MM.1S (cell line): ENCODE results near the gene DIP2C.

Experiments
- DNase-seq: peaks from one replicate; pipeline ENCODE4 v3.0.0-alpha.2; 2015
- H2AFZ ChIP-seq: fragments of 300-600 bp; sonication (generic); 2 replicates; pipeline ENCODE4 v1.6.0; 2016; ENCODE audit warnings: antibody characterized with exemption, low read length
- H3F3A ChIP-seq: fragments of 300-600 bp; sonication (generic); 2 replicates; pipeline ENCODE4 v1.6.1; 2016; ENCODE audit warnings: mild to moderate bottlenecking, antibody characterized with exemption, low read length, moderate library complexity, mixed read lengths; ENCODE audit not compliant: insufficient read depth
- H3K27ac ChIP-seq: fragments of 300-600 bp; sonication (generic); 2 replicates; pipeline ENCODE4 v1.5.1; 2016; ENCODE audit warnings: mild to moderate bottlenecking, low read length
- H3K27me3 ChIP-seq: fragments of 300-600 bp; sonication (generic); replicated peaks from 2 replicates; pipeline ENCODE4 v1.6.0; 2016; ENCODE audit warnings: low read length; ENCODE audit not compliant: insufficient read depth
- H3K36me3 ChIP-seq: fragments of 300-600 bp; sonication (generic); replicated peaks from 2 replicates; pipeline ENCODE4 v1.6.1; 2016; ENCODE audit warnings: mild to moderate bottlenecking, low read length, mixed read lengths; ENCODE audit not compliant: insufficient read depth
- H3K4me1 ChIP-seq: fragments of 300-600 bp; sonication (generic); 2 replicates; pipeline ENCODE4 v1.6.1; 2016; ENCODE audit warnings: low read length, mixed read lengths
- H3K4me2 ChIP-seq: fragments of 300-600 bp; sonication (generic); 2 replicates; pipeline ENCODE4 v1.6.0; 2016; ENCODE audit warnings: low read depth, low read length
- H3K4me3 ChIP-seq: fragments of 300-600 bp; sonication (generic); 2 replicates; pipeline ENCODE4 v1.5.1; 2016; ENCODE audit warnings: low read length, mixed read lengths
- H3K79me2 ChIP-seq: fragments of 300-600 bp; sonication (generic); 2 replicates; pipeline ENCODE4 v1.6.1; 2016; ENCODE audit warnings: mixed run types, low read length, mixed read lengths
- H3K9ac ChIP-seq: fragments of 300-600 bp; sonication (generic); 2 replicates; pipeline ENCODE4 v1.6.1; 2016; ENCODE audit warnings: low read length, mixed read lengths
- H3K9me2 ChIP-seq: fragments of 300-600 bp; sonication (generic); replicated peaks from 2 replicates; pipeline ENCODE4 v1.6.1; 2016; ENCODE audit warnings: mild to moderate bottlenecking, low read length, mixed read lengths; ENCODE audit not compliant: insufficient read depth
- H3K9me3 ChIP-seq: fragments of 300-600 bp; sonication (generic); replicated peaks from 2 replicates; pipeline ENCODE4 v1.6.1; 2016; ENCODE audit warnings: mild to moderate bottlenecking, low read length, mixed read lengths; ENCODE audit not compliant: insufficient read depth
- H4K20me1 ChIP-seq: fragments of 300-600 bp; sonication (generic); 2 replicates; pipeline ENCODE4 v1.6.1; 2016; ENCODE audit warnings: mild to moderate bottlenecking, low read length, moderate library complexity, mixed read lengths; ENCODE audit not compliant: insufficient read depth
- CTCF ChIP-seq: fragments of 300-600 bp; sonication (generic); IDR thresholded peaks from 2 replicates; pipeline ENCODE4 v1.5.1; 2016; ENCODE audit warnings: antibody characterized with exemption, low read length, mixed read lengths
- EZH2 ChIP-seq: fragments of 300-600 bp; sonication (generic); optimal IDR thresholded peaks from 2 replicates; pipeline ENCODE3; 2017; ENCODE audit warnings: low read depth, mild to moderate bottlenecking, antibody characterized with exemption, low read length, mixed read lengths
- EZH2phosphoT487 ChIP-seq: fragments of 300-600 bp; sonication (generic); IDR thresholded peaks from 2 replicates; pipeline ENCODE4 v1.6.1; 2018; ENCODE audit warnings: antibody characterized with exemption, low read length

The DIP2C gene

GRCh38 chr10:436911-437665 is 252.4 kb downstream of the DIP2C start:
- H3K4me2 ChIP-seq, result no peak overlapping the region
- TF ChIP-seq CTCF, result no peak
- no peak for TF ChIP-seq EZH2phosphoT487
- TF ChIP-seq EZH2, result no peak
- H3K9ac ChIP-seq, result no peak overlapping the region
- no peak for DNase-seq
- H3K79me2 ChIP-seq, result no peaks in the 10 kb centered on the region
- no peaks in the 10 kb centered on the region for H3K9me2 ChIP-seq
- no peaks in the 10 kb centered on the region for H3K36me3 ChIP-seq
- no peaks in the 10 kb centered on the region for H4K20me1 ChIP-seq
- H3K9me3 ChIP-seq, result no peaks in the 10 kb centered on the region
- no peak overlapping the region for H2AFZ ChIP-seq
- H3K4me3 ChIP-seq, result no peak overlapping the region
- H3K4me1 ChIP-seq, result no peaks in the 10 kb centered on the region
- H3F3A ChIP-seq, result peaks cover 4% of the 10 kb centered on the region; the same call in 1 of the 2 replicates
- H3K27ac ChIP-seq, result no peak overlapping the region
- H3K27me3 ChIP-seq, result no peaks in the 10 kb centered on the region

GRCh38 chr10:436013-436697 is 253.3 kb downstream of the DIP2C start:
- no peaks in the 10 kb centered on the region for H4K20me1 ChIP-seq
- H3K4me1 ChIP-seq, result no peaks in the 10 kb centered on the region
- H3K27ac ChIP-seq, result no peak overlapping the region
- H2AFZ ChIP-seq, result no peak overlapping the region
- no peak overlapping the region for H3K9ac ChIP-seq
- TF ChIP-seq EZH2 (no peak), CTCF (no peak), EZH2phosphoT487 (no peak)
- H3K4me2 ChIP-seq, result no peak overlapping the region
- no peaks in the 10 kb centered on the region for H3K9me2 ChIP-seq
- H3K27me3 ChIP-seq, result no peaks in the 10 kb centered on the region
- H3K9me3 ChIP-seq, result no peaks in the 10 kb centered on the region
- H3F3A ChIP-seq, result peaks cover 4% of the 10 kb centered on the region; the same call in 1 of the 2 replicates
- H3K4me3 ChIP-seq, result no peak overlapping the region
- H3K79me2 ChIP-seq, result no peaks in the 10 kb centered on the region
- no peak for DNase-seq
- no peaks in the 10 kb centered on the region for H3K36me3 ChIP-seq

GRCh38 chr10:435397-435796 is 254.1 kb downstream of the DIP2C start:
- Histone ChIP-seq H4K20me1 (no peaks in the 10 kb centered on the region), H3K4me1 (no peaks in the 10 kb centered on the region), H3K4me3 (no peak overlapping the region), H3K27ac (no peak overlapping the region), H3K9me2 (no peaks in the 10 kb centered on the region), H3K9me3 (no peaks in the 10 kb centered on the region), H3K9ac (no peak overlapping the region), H3K27me3 (no peaks in the 10 kb centered on the region), H3F3A (peaks cover 4% of the 10 kb centered on the region; the same call in 1 of the 2 replicates), H3K79me2 (no peaks in the 10 kb centered on the region), H3K4me2 (no peak overlapping the region), H2AFZ (no peak overlapping the region), H3K36me3 (no peaks in the 10 kb centered on the region)
- TF ChIP-seq EZH2phosphoT487 (no peak), EZH2 (no peak), CTCF (no peak)
- no peak for DNase-seq
